Measurements from ENCODE around the gene GREM1. TPM values are rescaled to one million over a fixed set of nuclear protein-coding genes. Genes with fewer than 3 reads are reported as not detected.

The GREM1 gene
- polyA plus RNA-seq, 1 of the 3 experiments (the other 2 are of a cell fraction): 23.9 TPM

DNA sequence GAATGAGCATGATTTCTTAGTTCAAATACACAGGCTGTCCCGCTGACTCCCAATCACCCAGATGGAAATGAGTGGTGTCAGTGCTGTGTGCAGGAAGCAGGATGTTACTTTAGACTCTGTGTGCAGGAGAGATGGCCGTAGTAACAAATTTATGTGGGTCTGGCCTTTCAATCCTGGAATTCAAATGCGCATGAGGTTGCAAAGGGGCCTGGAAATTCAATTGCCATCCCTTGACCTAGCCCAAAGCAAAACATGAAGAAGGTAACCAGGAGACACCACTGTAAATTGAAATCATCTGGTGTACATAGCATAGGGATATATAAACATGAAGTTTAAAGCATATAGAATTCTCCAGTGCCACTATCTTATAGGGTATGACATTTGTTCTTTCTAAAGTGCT, 33.2 kb downstream of the GREM1 start (continued):
- TF ChIP-seq YY1 (IDR thresholded peaks at IDR 0.05; ENCODE audit: low read depth): no peak
- TF ChIP-seq NRF1 (IDR thresholded peaks at IDR 0.05; ENCODE audit: low read depth, low read length): no peak
- TF ChIP-seq CHD2 (IDR thresholded peaks at IDR 0.05; ENCODE audit: low read length, partially characterized antibody): no peak

DNA sequence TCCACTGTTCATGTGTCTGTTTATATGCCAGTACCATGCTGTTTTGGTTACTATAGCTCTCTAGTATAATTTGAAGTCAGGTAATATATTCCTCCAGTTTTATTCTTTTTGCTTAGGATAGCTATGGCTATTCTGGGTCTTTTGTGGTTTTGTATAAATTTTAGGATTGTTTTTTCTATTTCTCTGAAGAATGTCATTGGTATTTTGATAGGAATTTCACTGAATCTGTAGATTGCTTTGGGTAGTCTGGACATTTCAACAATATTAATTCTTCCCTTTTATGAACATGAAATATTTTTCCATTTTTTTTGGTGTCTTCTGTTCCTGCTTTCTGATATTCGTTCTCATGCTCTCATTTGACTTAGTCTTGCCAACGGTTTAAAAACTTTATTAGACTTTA, 39.6 kb downstream of the GREM1 start:
- H3K9me3 ChIP-seq: no peaks in the 10 kb centered on the region
- H3K27me3 ChIP-seq (ENCODE audit: insufficient read depth): no peaks in the 10 kb centered on the region
- no peak overlapping the region for H3K27ac ChIP-seq (ENCODE audit: low read depth in 2 of 2, low read length in 1 of 2)
- H3K4me1 ChIP-seq (ENCODE audit: control insufficient read depth in 1 of 2, insufficient read depth in 2 of 2, low read depth in 1 of 2, low read length in 1 of 2): no peaks in the 10 kb centered on the region
- no peak for DNase-seq
- H3K79me2 ChIP-seq (ENCODE audit: insufficient read depth): no peaks in the 10 kb centered on the region
- no peak overlapping the region for H3K4me2 ChIP-seq
- H3K9ac ChIP-seq: no peak overlapping the region
- H3K4me3 ChIP-seq (ENCODE audit: low read depth in 2 of 2, low read length in 1 of 2): no peak overlapping the region
- H4K20me1 ChIP-seq (ENCODE audit: insufficient read depth): no peaks in the 10 kb centered on the region
- H3K36me3 ChIP-seq (replicated peaks in 1 of 2; ENCODE audit: control insufficient read depth in 1 of 2, insufficient read depth in 2 of 2, low read length in 1 of 2): peaks cover 0 to 5% of the 10 kb centered on the region in 2 experiments
- H3K9me2 ChIP-seq: no peaks in the 10 kb centered on the region
- H2AFZ ChIP-seq (ENCODE audit: low read depth): no peak overlapping the region
- peaks cover 17% of the 10 kb centered on the region for H3F3A ChIP-seq (replicated peaks; ENCODE audit: insufficient read depth)
- TF ChIP-seq FOXM1 (IDR thresholded peaks at IDR 0.05; ENCODE audit: low read depth) (no peak), MEF2A (IDR thresholded peaks at IDR 0.05; ENCODE audit: borderline replicate concordance, low read depth) (no peak), EP300 (IDR thresholded peaks at IDR 0.05; ENCODE audit: borderline replicate concordance in 1 of 2, low read depth in 1 of 2, low read length in 1 of 2) (no peak), RXRA (IDR thresholded peaks at IDR 0.05; ENCODE audit: borderline replicate concordance, low read depth) (no peak), TAF1 (IDR thresholded peaks at IDR 0.05; ENCODE audit: borderline replicate concordance, low read depth, low read length) (no peak), RAD21 (IDR thresholded peaks at IDR 0.05; ENCODE audit: low read length) (no peak), IRF3 (IDR thresholded peaks at IDR 0.05; ENCODE audit: low read depth, low read length) (no peak), YY1 (IDR thresholded peaks at IDR 0.05; ENCODE audit: low read depth) (no peak), POLR2AphosphoS5 (IDR thresholded peaks at IDR 0.05; ENCODE audit: low read depth, low read length) (no peak), NRF1 (IDR thresholded peaks at IDR 0.05; ENCODE audit: low read depth, low read length) (no peak), JUND (IDR thresholded peaks at IDR 0.05) (no peak), TEAD4 (IDR thresholded peaks at IDR 0.05; ENCODE audit: borderline replicate concordance, insufficient read depth) (no peak), ELF1 (IDR thresholded peaks at IDR 0.05) (no peak)
- TF ChIP-seq, protein P1, sequence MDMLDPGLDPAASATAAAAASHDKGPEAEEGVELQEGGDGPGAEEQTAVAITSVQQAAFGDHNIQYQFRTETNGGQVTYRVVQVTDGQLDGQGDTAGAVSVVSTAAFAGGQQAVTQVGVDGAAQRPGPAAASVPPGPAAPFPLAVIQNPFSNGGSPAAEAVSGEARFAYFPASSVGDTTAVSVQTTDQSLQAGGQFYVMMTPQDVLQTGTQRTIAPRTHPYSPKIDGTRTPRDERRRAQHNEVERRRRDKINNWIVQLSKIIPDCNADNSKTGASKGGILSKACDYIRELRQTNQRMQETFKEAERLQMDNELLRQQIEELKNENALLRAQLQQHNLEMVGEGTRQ (IDR thresholded peaks at IDR 0.05; ENCODE audit: borderline replicate concordance, low read depth, low read length): no peak
- TF ChIP-seq, protein P2, sequence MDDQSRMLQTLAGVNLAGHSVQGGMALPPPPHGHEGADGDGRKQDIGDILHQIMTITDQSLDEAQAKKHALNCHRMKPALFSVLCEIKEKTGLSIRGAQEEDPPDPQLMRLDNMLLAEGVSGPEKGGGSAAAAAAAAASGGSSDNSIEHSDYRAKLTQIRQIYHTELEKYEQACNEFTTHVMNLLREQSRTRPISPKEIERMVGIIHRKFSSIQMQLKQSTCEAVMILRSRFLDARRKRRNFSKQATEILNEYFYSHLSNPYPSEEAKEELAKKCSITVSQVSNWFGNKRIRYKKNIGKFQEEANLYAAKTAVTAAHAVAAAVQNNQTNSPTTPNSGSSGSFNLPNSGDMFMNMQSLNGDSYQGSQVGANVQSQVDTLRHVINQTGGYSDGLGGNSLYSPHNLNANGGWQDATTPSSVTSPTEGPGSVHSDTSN (IDR thresholded peaks at IDR 0.05): no peak
- TF ChIP-seq, protein P3, sequence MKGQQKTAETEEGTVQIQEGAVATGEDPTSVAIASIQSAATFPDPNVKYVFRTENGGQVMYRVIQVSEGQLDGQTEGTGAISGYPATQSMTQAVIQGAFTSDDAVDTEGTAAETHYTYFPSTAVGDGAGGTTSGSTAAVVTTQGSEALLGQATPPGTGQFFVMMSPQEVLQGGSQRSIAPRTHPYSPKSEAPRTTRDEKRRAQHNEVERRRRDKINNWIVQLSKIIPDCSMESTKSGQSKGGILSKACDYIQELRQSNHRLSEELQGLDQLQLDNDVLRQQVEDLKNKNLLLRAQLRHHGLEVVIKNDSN (IDR thresholded peaks at IDR 0.05; ENCODE audit: borderline replicate concordance, low read depth): no peak
- TF ChIP-seq, protein P4, sequence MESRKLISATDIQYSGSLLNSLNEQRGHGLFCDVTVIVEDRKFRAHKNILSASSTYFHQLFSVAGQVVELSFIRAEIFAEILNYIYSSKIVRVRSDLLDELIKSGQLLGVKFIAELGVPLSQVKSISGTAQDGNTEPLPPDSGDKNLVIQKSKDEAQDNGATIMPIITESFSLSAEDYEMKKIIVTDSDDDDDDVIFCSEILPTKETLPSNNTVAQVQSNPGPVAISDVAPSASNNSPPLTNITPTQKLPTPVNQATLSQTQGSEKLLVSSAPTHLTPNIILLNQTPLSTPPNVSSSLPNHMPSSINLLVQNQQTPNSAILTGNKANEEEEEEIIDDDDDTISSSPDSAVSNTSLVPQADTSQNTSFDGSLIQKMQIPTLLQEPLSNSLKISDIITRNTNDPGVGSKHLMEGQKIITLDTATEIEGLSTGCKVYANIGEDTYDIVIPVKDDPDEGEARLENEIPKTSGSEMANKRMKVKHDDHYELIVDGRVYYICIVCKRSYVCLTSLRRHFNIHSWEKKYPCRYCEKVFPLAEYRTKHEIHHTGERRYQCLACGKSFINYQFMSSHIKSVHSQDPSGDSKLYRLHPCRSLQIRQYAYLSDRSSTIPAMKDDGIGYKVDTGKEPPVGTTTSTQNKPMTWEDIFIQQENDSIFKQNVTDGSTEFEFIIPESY (IDR thresholded peaks at IDR 0.05; ENCODE audit: borderline replicate concordance, low read depth): no peak
- 79% methylated on average over 2 of the region's 2 CpGs for WGBS (ENCODE audit: low lambda C conversion rate)
- ChIA-PET POLR2A (no interaction called here), CTCF (interaction anchor here (0.9 to 1.3 kb wide), 2 partner anchors 15 to 238 kb away, joined by 3 read pairs; no protein-coding TSS in a partner anchor)

All from SK-N-SH (cell line).